GM23248 (cell line): ENCODE measurements around the gene C22orf39.

Experiments used
- EZH2 ChIP-seq: fragments of 200-600 bp; sonication (generic); IDR thresholded peaks from 2 replicates; pipeline ENCODE4 v1.6.1; 2018; ENCODE audit warnings: antibody characterized with exemption, mild to moderate bottlenecking; ENCODE audit not compliant: insufficient read depth, poor library complexity, severe bottlenecking
- EZH2phosphoT487 ChIP-seq: fragments of 200-600 bp; sonication (generic); IDR thresholded peaks from 2 replicates; pipeline ENCODE4 v1.6.1; 2018; ENCODE audit warnings: antibody characterized with exemption, moderate library complexity, mild to moderate bottlenecking, low read depth; ENCODE audit not compliant: insufficient read depth

GRCh38 chr22:19405133-19405532 is 42.4 kb downstream of the C22orf39 start:
- TF ChIP-seq EZH2 (no peak), EZH2phosphoT487 (no peak)
